NCI-H1930 (cell line): Measurements from ENCODE around the gene TEX51.

Experiments
- DNase-seq, 2 experiments: peaks; one replicate each; lab custom pipeline; 2025; lab: John Stamatoyannopoulos, UW

Gene TEX51

GRCh38 chr2:126914811-126915500, 16.3 kb downstream of the TEX51 start:
- no peak for DNase-seq

GRCh38 chr2:126915903-126916302, 17.2 kb downstream of the TEX51 start:
- DNase-seq: no peak

GRCh38 chr2:126916744-126917143, 18.1 kb downstream of the TEX51 start:
- DNase-seq: no peak

GRCh38 chr2:126921066-126921465, 22.4 kb downstream of the TEX51 start:
- DNase-seq: no peak

GRCh38 chr2:126930970-126931590, 32.4 kb downstream of the TEX51 start:
- DNase-seq: no peak

GRCh38 chr2:126932529-126932928, 33.8 kb downstream of the TEX51 start:
- no peak for DNase-seq

- no peak for DNase-seq
Observed at GRCh38 chr2:126932966-126933710, 34.4 kb downstream of the TEX51 start.

- DNase-seq: no peak
Observed at GRCh38 chr2:126933711-126934091, 35.0 kb downstream of the TEX51 start.

- no peak for DNase-seq
Observed at GRCh38 chr2:126934809-126935208, 36.1 kb downstream of the TEX51 start.

GRCh38 chr2:126935774-126936173, 37.1 kb downstream of the TEX51 start:
- no peak for DNase-seq

GRCh38 chr2:126936219-126936723, 37.6 kb downstream of the TEX51 start:
- DNase-seq: no peak

- no peak for DNase-seq
Observed at GRCh38 chr2:126940331-126940730, 41.6 kb downstream of the TEX51 start.

GRCh38 chr2:126942427-126943203, 43.9 kb downstream of the TEX51 start:
- DNase-seq: no peak

- DNase-seq: no peak
Observed at GRCh38 chr2:126943612-126944348, 45.1 kb downstream of the TEX51 start.

- DNase-seq: no peak
Observed at GRCh38 chr2:126945118-126945517, 46.4 kb downstream of the TEX51 start.

- no peak for DNase-seq
Observed at GRCh38 chr2:126946318-126947102, 47.8 kb downstream of the TEX51 start.

GRCh38 chr2:126947103-126947429, 48.4 kb downstream of the TEX51 start:
- no peak for DNase-seq

GRCh38 chr2:126949775-126950174, 51.1 kb downstream of the TEX51 start:
- DNase-seq: no peak

GRCh38 chr2:126950504-126950903, 51.8 kb downstream of the TEX51 start:
- no peak for DNase-seq
